HG02884 (cell line): Measurements from ENCODE around the gene ORC2.

ENCODE experiments used
- ATAC-seq: cut with Tn5 transposase; IDR thresholded peaks from one replicate; pipeline ENCODE4 v1.9.1; 2021; ENCODE audit warnings: mild to moderate bottlenecking, moderate library complexity; ENCODE audit not compliant: unreplicated experiment

ORC2 gene

DNA sequence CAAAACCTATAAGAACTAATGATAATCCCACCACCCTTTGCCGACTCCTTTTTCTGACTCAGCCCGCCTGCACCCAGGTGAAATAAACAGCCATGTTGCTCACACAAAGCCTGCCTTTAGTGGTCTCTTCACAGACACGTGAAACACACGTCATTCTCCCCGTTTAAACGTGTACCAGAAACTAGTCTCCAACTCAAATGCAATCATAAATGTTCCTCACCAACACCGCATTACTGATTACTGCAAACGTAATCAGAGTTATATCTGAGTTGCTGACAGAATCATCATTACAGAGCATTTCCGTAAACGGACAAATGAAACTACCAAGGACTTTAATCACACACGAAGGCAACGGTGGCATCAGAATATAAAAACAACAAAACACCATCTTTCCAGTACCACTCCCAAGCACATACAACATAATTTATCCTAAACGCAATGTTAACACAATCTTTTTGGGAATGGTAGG lies 100.9 kb downstream of the ORC2 start:
- ATAC-seq: no peak

DNA sequence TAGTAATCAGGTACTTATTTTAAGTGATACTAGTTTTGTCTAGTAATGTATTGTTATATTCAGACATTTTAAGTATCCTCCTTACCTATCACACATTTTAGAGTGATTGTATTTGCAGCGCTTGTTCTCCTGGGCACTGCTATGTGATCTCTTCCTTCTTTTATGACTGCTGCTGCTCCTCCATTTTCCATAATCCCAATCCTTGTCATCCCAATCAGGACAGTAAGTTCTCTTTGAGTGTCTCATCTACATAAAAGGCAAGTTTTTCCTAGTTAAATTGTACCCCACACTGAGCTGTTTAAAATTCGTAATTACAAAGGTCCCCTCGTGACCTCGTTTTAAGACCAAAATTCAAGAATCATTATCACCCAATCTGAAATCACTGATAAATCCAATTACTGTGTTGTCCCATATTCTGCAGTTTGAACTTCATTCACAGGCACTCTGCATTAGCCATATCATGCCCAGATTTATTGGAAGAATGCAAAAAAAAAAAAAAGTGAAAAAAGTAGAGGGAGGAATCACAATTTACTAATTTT lies 101.8 kb downstream of the ORC2 start:
- ATAC-seq: no peak

DNA sequence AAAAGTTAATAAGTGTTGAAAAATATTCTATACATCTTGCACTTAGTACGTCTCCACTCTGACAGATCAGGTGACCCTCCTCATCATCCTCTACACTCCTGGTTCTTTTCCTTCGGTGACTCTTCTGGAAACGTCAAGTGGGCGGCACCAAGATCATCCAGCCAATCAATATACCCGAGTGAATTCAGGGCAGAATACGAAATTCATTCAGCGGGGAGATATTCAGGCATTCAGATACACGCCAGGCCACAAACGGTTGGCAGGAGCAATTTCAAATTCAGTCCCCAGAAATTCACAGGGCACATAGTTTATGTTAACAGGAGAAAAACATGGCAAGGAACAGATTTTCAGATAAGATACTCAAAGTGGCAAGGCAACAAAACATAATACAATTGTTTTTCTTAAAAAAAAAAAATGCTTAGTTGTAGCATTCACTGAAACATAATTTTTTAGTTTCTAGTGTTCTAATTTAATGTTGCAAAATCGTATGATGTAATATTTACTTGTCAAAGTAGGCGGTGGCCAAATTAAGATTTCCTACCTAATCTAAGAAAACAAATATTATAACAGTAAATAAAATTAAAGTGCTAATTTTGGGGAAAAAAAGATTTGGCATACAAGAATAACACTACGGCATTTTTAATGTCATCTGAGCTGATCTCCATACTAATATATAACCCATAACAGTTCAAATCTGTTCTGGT lies 103.2 kb downstream of the ORC2 start:
- ATAC-seq: no peak
